ENCODE measurements around the gene MRPS18A. TPM values are rescaled to one million over a fixed set of nuclear protein-coding genes. Genes with fewer than 3 reads are reported as not detected.

The MRPS18A gene
- total and polyA plus RNA-seq, 9 of the 15 experiments (the other 6 are each of a cell fraction or from before 2014, with no cell fraction given): 87.5 to 243 (median 125) TPM

DNA sequence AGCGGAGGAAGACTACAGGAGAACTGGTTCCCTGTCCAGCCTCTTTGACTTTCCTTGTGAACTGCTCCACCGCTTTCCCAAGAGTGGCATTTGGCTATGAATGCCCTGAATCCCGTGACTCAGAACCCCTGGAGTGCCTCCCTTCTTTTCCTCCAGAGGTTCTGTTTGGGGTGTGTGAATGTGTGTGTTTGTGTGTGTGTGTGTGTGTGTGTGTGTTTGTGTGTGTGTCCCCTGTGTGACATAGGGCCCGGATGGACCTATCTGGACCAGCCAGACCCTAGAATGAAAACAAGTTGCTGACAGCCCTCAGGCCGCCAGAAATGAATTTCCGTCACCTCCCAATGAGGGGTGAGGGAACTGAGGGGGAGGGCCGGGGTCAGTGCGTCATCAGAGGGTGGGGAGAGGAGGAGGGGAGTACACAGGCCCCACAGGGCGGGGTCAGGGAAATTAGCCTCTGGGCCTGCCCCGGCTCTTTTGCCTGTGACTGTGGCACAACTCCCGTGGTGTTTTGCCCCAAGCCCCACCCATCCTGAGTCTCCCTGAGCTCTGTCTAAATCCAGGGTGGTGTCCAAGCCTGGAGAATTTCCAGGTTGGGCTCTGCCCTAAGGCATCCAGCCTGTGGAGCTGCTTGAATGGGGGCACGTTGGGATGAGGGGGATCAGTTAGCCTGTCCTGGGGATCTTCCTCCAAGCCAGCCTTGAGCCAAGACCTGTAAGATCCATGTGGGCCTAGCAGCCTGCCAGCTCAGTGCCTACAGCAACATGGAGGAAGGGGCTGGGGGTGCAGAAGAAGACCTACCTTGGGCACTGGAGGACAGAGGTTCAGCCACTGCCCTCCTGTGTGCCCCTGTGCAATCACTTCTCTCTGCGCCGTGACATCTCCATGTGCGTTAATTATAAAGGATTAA is 15.2 kb upstream of the MRPS18A start (continued):
- TF ChIP-seq, protein P1, sequence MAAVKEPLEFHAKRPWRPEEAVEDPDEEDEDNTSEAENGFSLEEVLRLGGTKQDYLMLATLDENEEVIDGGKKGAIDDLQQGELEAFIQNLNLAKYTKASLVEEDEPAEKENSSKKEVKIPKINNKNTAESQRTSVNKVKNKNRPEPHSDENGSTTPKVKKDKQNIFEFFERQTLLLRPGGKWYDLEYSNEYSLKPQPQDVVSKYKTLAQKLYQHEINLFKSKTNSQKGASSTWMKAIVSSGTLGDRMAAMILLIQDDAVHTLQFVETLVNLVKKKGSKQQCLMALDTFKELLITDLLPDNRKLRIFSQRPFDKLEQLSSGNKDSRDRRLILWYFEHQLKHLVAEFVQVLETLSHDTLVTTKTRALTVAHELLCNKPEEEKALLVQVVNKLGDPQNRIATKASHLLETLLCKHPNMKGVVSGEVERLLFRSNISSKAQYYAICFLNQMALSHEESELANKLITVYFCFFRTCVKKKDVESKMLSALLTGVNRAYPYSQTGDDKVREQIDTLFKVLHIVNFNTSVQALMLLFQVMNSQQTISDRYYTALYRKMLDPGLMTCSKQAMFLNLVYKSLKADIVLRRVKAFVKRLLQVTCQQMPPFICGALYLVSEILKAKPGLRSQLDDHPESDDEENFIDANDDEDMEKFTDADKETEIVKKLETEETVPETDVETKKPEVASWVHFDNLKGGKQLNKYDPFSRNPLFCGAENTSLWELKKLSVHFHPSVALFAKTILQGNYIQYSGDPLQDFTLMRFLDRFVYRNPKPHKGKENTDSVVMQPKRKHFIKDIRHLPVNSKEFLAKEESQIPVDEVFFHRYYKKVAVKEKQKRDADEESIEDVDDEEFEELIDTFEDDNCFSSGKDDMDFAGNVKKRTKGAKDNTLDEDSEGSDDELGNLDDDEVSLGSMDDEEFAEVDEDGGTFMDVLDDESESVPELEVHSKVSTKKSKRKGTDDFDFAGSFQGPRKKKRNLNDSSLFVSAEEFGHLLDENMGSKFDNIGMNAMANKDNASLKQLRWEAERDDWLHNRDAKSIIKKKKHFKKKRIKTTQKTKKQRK (IDR thresholded peaks at IDR 0.05; ENCODE audit: borderline replicate concordance, low read depth, low read length): no peak
- TF ChIP-seq DACH1 (IDR thresholded peaks at IDR 0.05; ENCODE audit: partially characterized antibody) (peak; percentile 13), PHF21A (IDR thresholded peaks at IDR 0.05; ENCODE audit: borderline replicate concordance, low read depth) (peak; percentile 96; the same call in 1 of the 2 replicates), DIDO1 (tag; IDR thresholded peaks at IDR 0.05; ENCODE audit: low read depth) (peak; percentile 69), ARID1B (IDR thresholded peaks at IDR 0.05) (peak; percentile 96), EP400 (IDR thresholded peaks at IDR 0.05) (peak; percentile 78), BRF1 (IDR thresholded peaks at IDR 0.05; ENCODE audit: borderline replicate concordance, extremely low read depth, insufficient read length) (no peak), HDAC8 (tag; IDR thresholded peaks at IDR 0.05) (no peak), ETV5 (CRISPR knock-in tag; IDR thresholded peaks at IDR 0.05; ENCODE audit: low read depth) (no peak; the same call in 1 of the 2 replicates), ZNF707 (CRISPR knock-in tag; conservative IDR thresholded peaks at IDR 0.05) (no peak), HMBOX1 (IDR thresholded peaks at IDR 0.05) (no peak), ZNF41 (CRISPR knock-in tag; conservative IDR thresholded peaks at IDR 0.05) (no peak), ZNF695 (CRISPR knock-in tag; IDR thresholded peaks at IDR 0.05) (no peak), SMAD1 (IDR thresholded peaks at IDR 0.05; ENCODE audit: low read depth, low read length, partially characterized antibody) (peak; percentile 62), ZNF436 (CRISPR knock-in tag; IDR thresholded peaks at IDR 0.05) (no peak), DLX4 (CRISPR knock-in tag; IDR thresholded peaks at IDR 0.05) (no peak)
- TF ChIP-seq, protein P2, sequence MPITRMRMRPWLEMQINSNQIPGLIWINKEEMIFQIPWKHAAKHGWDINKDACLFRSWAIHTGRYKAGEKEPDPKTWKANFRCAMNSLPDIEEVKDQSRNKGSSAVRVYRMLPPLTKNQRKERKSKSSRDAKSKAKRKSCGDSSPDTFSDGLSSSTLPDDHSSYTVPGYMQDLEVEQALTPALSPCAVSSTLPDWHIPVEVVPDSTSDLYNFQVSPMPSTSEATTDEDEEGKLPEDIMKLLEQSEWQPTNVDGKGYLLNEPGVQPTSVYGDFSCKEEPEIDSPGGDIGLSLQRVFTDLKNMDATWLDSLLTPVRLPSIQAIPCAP (CRISPR knock-in tag; IDR thresholded peaks at IDR 0.05; ENCODE audit: borderline replicate concordance): no peak
- TF ChIP-seq, protein P3, sequence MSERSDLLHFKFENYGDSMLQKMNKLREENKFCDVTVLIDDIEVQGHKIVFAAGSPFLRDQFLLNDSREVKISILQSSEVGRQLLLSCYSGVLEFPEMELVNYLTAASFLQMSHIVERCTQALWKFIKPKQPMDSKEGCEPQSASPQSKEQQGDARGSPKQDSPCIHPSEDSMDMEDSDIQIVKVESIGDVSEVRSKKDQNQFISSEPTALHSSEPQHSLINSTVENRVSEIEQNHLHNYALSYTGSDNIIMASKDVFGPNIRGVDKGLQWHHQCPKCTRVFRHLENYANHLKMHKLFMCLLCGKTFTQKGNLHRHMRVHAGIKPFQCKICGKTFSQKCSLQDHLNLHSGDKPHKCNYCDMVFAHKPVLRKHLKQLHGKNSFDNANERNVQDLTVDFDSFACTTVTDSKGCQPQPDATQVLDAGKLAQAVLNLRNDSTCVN (CRISPR knock-in tag; IDR thresholded peaks at IDR 0.05): peak; percentile 97
- TF ChIP-seq, protein P4, sequence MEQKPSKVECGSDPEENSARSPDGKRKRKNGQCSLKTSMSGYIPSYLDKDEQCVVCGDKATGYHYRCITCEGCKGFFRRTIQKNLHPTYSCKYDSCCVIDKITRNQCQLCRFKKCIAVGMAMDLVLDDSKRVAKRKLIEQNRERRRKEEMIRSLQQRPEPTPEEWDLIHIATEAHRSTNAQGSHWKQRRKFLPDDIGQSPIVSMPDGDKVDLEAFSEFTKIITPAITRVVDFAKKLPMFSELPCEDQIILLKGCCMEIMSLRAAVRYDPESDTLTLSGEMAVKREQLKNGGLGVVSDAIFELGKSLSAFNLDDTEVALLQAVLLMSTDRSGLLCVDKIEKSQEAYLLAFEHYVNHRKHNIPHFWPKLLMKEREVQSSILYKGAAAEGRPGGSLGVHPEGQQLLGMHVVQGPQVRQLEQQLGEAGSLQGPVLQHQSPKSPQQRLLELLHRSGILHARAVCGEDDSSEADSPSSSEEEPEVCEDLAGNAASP (IDR thresholded peaks at IDR 0.05): no peak
